HG03103 (cell line): ENCODE results near the gene PHIP.

Experiments used
- ATAC-seq: cut with Tn5 transposase; IDR thresholded peaks from one replicate; pipeline ENCODE4 v1.9.1; 2021; ENCODE audit warnings: low read depth; ENCODE audit not compliant: unreplicated experiment

Gene PHIP

GRCh38 chr6:79028641-79029314 is 49.3 kb downstream of the PHIP start:
- ATAC-seq: no peak

GRCh38 chr6:79011940-79012339 is 66.1 kb downstream of the PHIP start:
- no peak for ATAC-seq

- no peak for ATAC-seq
These were observed 67.6 kb downstream of the PHIP start for GRCh38 chr6:79010422-79010821.

- no peak for ATAC-seq
These were observed 68.2 kb downstream of the PHIP start for GRCh38 chr6:79009819-79010218.

- no peak for ATAC-seq
These were observed 72.6 kb downstream of the PHIP start for GRCh38 chr6:79005497-79005896.

- ATAC-seq: no peak
These were observed 73.0 kb downstream of the PHIP start for GRCh38 chr6:79005024-79005423.

- no peak for ATAC-seq
These were observed 73.8 kb downstream of the PHIP start for GRCh38 chr6:79004239-79004638.

GRCh38 chr6:79001415-79001814 is 76.6 kb downstream of the PHIP start:
- ATAC-seq: no peak

- no peak for ATAC-seq
These were observed 78.3 kb downstream of the PHIP start for GRCh38 chr6:78999737-79000136.

GRCh38 chr6:78995946-78996345 is 82.1 kb downstream of the PHIP start:
- ATAC-seq: no peak

- ATAC-seq: no peak
These were observed 82.7 kb downstream of the PHIP start for GRCh38 chr6:78995346-78995745.

- ATAC-seq: no peak
These were observed 84.1 kb downstream of the PHIP start for GRCh38 chr6:78993955-78994354.

- ATAC-seq: no peak
These were observed 88.9 kb downstream of the PHIP start for GRCh38 chr6:78989191-78989590.

- no peak for ATAC-seq
These were observed 91.9 kb downstream of the PHIP start for GRCh38 chr6:78986161-78986560.

- ATAC-seq: no peak
These were observed 93.7 kb downstream of the PHIP start for GRCh38 chr6:78984225-78984950.

GRCh38 chr6:78967191-78967590 is 110.9 kb downstream of the PHIP start:
- ATAC-seq: no peak

- no peak for ATAC-seq
These were observed 111.5 kb downstream of the PHIP start for GRCh38 chr6:78966542-78966941.

- no peak for ATAC-seq
These were observed 115.6 kb downstream of the PHIP start for GRCh38 chr6:78962448-78962847.

- ATAC-seq: no peak
These were observed 123.3 kb downstream of the PHIP start for GRCh38 chr6:78954740-78955139.

GRCh38 chr6:78953798-78954197 is 124.3 kb downstream of the PHIP start:
- no peak for ATAC-seq

GRCh38 chr6:78952362-78952761 is 125.7 kb downstream of the PHIP start:
- ATAC-seq: no peak

GRCh38 chr6:78948785-78949184 is 129.3 kb downstream of the PHIP start:
- no peak for ATAC-seq
